Fibroblast of skin of right quadriceps (primary cell): ENCODE measurements around the gene YAF2.

Source experiments
- DNase-seq: peaks from one replicate; pipeline ENCODE4 v3.0.0-alpha.2; 2013

Gene YAF2, protein sequence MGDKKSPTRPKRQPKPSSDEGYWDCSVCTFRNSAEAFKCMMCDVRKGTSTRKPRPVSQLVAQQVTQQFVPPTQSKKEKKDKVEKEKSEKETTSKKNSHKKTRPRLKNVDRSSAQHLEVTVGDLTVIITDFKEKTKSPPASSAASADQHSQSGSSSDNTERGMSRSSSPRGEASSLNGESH

GRCh38 chr12:42238240-42239140 lies at the start of gene YAF2:
YAF2 (minus strand) TSS chr12:42238248; CDS start chr12:42238180, 68 bp downstream.
- peak; percentile 87 for DNase-seq

DNA sequence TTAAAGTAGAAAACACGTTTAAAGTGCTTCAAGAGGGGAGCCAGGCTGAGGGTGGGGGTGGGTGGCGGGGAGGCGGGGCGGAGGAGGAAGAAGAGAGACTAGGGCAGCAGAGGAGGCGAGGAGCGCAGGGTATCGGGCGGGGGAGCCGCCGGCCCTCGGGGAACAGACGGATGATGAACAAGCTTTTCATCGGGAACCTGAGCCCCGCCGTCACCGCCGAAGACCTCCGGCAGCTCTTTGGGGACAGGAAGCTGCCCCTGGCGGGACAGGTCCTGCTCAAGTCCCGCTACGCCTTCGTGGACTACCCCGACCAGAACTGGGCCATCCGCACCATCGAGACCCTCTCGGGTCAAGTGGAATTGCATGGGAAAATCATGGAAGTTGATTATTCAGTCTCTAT lies 48.7 kb upstream of the YAF2 start:
- no peak for DNase-seq

GRCh38 chr12:42285431-42285830 lies 47.4 kb upstream of the YAF2 start:
- DNase-seq, result no peak

DNA sequence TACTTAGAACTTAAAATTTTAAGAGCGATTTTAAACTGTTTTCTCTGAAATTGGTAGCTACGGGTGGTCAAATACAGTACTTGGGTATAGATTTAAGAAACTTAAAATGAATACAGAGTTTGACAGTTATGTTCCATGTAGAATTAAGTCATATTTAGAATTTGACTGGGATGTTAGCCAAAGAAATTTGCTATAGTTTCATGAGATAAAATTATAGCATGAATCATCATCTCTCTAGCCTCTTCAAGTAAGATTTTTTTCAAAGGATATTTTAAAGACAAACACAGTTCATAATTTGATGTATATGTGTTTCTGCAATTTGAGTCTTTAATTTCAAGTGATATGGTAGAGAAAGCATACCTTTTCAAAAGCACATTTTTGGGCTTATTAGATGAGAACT lies 46.8 kb upstream of the YAF2 start:
- DNase-seq, result peak; percentile 16

DNA sequence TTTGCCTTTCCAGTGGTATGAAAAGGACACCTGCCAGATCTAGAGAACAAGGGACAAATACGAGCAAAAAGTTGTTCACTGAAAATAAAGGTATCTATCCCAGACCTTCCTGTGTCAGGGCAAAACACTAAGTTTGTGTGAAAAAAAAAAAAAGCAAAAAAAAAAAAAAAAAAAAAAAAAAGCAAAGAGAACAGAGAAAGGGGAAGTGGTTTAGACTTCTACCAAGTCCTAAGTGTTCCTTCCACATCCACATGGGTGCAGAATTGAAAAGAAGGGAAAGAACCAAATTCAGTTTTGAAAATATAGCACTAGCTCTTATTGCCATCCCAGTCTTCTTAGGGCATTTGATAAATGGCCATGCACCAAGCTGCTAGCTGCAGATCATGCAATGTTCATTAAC lies 46.1 kb upstream of the YAF2 start:
- no peak for DNase-seq

GRCh38 chr12:42283739-42284138 lies 45.7 kb upstream of the YAF2 start:
- no peak for DNase-seq

- DNase-seq, result no peak
These were observed 44.2 kb upstream of the YAF2 start for GRCh38 chr12:42282294-42282693.

DNA sequence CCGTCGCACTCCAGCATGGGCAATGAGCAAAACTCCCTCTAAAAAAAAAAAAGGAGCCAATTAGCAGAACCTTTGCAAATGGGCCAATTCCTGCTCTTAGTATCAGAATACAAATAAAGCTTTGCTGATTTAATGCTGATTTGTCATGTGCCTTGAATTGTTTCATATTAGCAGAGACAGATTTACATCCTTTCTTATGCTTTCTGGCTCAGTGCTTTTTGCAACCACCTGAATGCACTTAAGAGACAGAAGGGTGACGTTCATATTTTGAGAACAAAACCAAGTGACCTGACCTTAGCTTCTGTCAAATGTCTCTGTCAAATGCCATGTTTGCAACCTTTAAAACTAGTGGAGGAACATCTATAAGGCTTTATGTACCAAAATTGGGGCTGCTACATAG lies 43.8 kb upstream of the YAF2 start:
- no peak for DNase-seq

DNA sequence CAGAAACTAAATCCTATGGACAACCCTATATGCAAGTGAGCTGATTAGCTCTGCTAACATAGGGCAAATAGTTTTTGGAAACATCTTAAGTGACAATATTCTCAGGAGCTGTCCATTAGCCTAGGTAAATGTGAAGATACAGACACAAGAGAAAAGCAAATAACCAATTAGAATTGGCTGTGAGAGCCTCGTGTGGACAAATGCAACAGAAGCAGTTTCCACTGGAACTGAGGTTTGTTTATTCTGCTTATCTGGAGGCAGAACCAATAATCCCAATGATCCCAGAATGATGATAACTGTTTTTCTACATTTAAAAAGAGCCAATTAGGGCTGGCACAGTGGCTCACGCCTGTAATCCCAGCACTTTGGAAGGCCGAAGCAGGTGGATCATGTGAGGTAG lies 43.2 kb upstream of the YAF2 start:
- DNase-seq, result no peak

DNA sequence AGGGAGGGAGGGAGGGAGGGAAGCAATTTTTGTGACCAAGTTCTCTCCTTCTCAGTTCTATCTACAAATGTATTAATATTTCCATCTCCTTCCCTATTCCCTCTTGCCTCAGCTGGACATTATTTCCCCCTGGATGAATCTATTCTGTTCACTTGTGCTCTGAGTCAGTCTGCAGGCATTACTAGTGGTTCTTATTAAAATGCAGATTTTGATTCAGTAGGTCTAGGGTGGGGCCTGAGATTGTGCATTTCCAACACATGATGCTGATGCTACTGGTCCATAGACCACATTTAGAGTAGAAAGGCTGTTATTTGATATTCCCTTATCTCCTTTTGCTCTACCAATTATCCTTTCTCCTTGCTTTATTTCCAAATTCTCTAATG lies 40.1 kb upstream of the YAF2 start:
- DNase-seq, result no peak

DNA sequence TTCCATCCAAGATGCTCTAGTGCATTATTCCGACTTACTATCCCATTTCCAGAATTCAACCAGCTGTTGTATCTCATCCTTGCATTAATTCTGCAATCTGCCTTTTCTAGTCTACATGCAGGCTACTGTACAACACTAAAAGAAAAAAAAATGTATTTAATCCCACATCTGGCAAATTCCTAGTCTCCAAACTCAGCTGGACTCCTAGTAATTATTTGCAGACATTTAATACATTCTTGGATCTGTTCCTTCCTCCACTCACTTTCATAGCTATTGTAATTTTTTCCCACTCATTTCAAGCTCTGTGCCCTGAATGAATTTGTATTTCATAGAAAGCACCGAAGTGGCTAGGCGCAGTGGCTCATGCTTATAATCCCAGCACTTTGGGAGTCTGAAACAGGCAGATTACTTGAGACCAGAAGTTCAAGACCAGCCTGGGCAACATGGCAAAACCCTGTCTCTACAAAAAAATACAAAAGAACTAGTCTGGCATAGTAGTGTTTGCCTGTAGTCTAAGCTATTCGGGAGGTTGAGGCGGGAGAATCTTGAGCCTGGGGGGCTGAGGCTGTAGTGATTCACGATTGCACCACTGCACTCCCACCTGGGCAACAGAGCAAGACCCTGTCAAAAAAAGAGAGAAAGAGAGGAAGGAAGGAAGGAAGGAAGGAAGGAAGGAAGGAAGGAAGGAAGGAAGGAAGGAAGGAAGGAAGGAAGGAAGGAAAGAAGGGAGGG lies 39.5 kb upstream of the YAF2 start:
- no peak for DNase-seq

- DNase-seq, result no peak
These were observed 37.5 kb upstream of the YAF2 start for GRCh38 chr12:42275499-42275898.

DNA sequence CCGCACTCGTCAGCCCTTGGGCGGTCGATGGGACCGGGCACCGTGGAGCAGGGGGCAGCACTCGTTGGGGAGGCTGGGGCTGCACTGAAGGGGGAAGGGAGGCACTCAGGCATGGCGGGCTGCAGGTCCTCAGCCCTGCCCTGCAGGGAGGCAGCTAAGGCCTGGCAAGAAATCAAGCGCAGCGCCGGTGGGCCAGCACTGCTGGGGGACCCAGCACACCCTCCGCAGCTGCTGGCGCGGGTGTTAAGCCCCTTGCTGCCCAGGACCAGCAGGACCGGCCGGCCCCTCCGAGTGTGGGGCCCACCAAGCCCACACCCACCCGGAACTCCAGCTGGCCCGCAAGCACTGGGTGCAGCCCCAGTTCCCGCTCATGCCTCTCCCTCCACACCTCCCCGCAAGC lies 35.7 kb upstream of the YAF2 start:
- no peak for DNase-seq

- no peak for DNase-seq
These were observed 32.5 kb upstream of the YAF2 start for GRCh38 chr12:42270596-42270995.

- DNase-seq, result no peak
These were observed 29.6 kb upstream of the YAF2 start for GRCh38 chr12:42267413-42268190.

GRCh38 chr12:42266579-42267230 lies 28.7 kb upstream of the YAF2 start:
- no peak for DNase-seq

DNA sequence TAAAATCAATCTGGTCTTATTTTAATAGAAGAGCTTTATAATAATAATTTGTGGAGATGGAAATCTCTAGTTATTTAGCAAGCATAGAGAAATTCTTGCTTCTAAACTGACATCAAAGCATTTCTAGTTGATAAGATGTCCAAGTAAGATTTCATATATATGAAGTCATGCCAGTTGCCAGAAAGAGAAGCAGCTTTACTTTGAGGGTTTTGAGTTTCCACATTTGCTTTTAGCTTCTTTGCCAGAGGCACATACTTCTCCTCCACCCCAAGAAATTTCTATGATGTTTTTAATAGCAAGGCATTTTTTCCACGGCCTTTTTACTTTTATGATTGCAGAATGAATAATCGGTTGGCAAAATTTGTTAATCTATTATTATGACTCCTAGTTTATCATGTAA lies 24.2 kb upstream of the YAF2 start:
- DNase-seq, result no peak

DNA sequence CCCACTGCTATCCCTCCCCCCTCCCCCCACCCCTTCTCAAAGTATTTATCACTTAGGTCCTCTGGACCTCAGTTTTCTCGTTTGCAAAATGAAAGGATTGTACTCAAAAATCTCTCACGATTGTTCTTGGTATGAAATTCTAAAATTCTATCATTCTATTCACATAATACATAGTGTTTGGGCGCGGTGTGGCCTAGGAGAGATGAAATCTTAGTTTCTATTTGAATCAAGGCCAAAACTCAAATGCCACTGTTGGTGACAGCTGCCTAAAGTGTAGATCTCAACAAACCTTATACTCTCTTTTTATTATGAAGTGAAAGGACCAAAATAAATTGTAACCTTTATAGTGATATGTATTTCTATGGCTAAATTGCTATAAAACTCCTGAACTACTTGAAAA lies 23.7 kb upstream of the YAF2 start:
- no peak for DNase-seq

DNA sequence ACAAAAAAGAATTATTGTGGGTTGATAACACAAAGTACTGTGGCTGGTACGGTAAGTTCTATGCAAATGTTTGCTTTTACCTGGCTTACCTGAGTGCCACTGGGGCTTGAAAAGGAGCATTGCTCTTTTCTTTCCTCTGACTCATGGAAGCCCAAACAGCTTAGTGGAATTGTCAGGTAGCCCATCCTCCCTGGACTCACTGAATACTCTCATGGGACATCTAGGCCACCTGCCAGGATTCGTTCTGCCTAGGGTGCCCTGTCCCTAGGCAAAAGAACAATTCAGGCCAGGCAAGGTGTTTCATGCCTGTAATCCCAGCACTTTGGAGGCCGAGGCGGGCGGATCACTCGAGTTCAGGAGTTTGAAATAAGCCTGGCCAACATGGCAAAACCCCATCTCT lies 22.5 kb upstream of the YAF2 start:
- no peak for DNase-seq

GRCh38 chr12:42259699-42260098 lies 21.7 kb upstream of the YAF2 start:
- DNase-seq, result no peak

DNA sequence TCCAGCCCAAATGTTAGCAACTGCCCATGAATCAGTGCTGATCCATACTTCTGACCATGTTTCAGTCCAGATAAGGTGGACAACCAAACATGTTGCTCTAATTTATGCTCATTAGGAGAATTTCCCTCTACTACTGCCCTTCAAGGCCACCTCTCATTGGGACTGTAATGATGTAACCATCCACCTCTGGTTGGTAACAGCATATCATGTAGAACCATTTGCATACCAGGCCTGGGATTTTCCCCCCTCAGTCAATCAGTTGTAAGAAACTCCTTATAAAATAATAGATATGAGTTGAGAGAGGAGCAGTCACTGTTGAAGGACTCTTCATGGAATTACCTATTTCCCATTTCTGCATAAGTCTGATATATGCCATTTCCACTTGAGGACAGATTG lies 17.8 kb upstream of the YAF2 start:
- no peak for DNase-seq

DNA sequence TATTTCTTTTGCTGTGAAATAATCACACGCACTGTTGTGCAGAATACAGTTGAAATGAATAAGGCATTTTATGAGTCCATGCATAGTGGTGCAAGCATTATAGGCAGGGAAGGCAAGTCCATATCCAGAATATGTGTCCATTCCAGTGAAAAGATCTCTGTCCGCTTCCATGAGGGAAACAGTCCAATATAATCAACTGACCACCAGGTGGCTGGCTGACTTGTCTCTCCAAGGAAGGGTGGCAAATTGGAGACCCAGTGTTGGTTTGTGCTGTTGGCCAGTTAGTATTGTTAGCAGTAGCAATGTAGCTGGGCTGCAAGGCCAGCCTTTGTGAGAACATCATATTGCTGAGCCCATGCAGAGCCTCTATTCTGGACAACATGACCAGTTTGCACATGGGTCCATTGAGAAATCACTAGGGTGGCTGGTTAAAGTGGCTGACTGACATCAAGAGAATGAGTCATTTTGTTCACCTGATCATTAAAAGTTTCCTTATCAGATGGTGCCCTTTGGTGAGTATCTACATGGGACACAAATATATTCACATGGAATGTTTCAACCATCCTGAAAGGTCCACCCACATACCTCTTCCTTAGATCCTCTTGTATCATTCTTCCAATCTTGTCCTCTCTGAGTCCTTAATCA lies 17.3 kb upstream of the YAF2 start:
- DNase-seq, result no peak
